GM18870 (cell line): ENCODE results near the gene MYNN.

Experiments used
- ATAC-seq: cut with Tn5 transposase; IDR thresholded peaks from one replicate; pipeline ENCODE4 v1.9.1; 2021; ENCODE audit warnings: moderate library complexity; ENCODE audit not compliant: unreplicated experiment

The MYNN gene

DNA sequence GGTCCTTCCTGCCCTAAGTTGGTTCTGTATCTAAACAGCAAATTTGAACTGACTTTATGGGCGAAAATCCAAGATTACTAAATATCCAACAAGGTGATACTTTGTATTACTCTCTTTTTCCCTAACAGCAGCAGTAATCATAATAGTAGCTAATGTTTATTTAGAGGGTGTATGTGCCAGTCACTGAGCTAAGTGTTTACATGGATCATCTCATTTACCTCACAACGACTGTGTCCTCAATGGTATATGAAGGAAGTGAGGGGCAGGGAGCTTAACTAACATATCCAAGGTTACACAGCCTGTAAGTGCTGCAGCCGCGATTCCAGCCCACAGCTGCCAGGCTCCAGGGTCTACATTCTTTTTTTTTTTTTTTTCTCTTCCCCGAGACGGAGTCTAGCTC is 49.8 kb downstream of the MYNN start:
- no peak for ATAC-seq

DNA sequence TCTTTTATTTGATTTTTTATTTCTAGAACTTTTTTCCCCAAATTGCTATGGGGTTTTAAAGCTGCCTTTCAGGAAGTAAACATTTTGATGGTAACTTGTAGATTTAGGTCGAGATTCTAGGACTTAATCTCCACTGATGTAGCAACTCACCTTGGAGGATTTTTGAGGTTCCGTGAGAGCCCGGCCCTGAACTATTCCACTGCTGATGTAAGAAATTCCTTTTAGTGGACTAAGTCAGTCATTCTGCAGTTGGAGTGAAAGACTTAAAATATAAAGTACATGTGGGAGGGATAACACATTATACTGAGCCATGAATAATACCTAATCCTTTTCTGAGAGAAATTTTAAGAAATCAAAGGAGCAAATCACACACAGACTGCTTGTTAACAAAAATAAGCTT is 52.1 kb downstream of the MYNN start:
- ATAC-seq, result no peak

- no peak for ATAC-seq
Measured at GRCh38 chr3:169827712-169828111, 54.5 kb downstream of the MYNN start.

GRCh38 chr3:169835533-169835932 is 62.3 kb downstream of the MYNN start:
- ATAC-seq, result no peak

- peak; percentile 68 for ATAC-seq
Measured at GRCh38 chr3:169836078-169836941, 63.1 kb downstream of the MYNN start.

DNA sequence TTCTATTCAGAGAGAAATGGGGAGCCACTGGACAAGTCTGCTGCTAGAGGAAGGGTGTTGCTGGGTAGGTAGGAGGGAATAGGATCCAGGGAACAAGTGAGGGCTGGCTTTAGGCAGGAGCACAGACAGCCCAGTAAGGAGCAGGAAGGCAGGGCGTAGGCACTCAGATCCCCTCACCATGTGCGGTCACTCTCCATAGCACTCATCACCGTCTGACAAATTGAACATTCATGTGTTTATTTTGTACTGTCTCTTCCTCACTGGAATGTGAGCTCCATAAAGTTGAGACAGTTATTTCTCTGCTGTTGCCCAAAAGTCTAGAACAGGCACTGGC is 63.7 kb downstream of the MYNN start:
- no peak for ATAC-seq

- ATAC-seq, result no peak
Measured at GRCh38 chr3:169838511-169839030, 65.4 kb downstream of the MYNN start.
